ENCODE data around the gene CDK5R1.
"Not testable (repeated sequence)": the region's sequence is repeated elsewhere in the genome, so short reads cannot be mapped to it uniquely, and the experiment has no call there.

CDK5R1 gene

GRCh38 chr17:32516450-32516849 is 29.7 kb downstream of the CDK5R1 start:
- DNase-seq (ENCODE audit: low read depth in 3 of 3): no peak

- DNase-seq (ENCODE audit: low read depth in 3 of 3): no peak
Observed at GRCh38 chr17:32516940-32517701, 30.3 kb downstream of the CDK5R1 start.

GRCh38 chr17:32517982-32518381 is 31.2 kb downstream of the CDK5R1 start:
- DNase-seq (ENCODE audit: low read depth in 3 of 3): no peak

- DNase-seq (ENCODE audit: low read depth in 3 of 3): no peak
Observed at GRCh38 chr17:32518646-32519227, 31.9 kb downstream of the CDK5R1 start.

- peak in 2 of 3 donors; percentile 46 to 55 for DNase-seq (ENCODE audit: low read depth in 3 of 3)
Observed at GRCh38 chr17:32519228-32520103, 32.7 kb downstream of the CDK5R1 start.

- peak in 1 of 3 donors; percentile 58 for DNase-seq (ENCODE audit: low read depth in 3 of 3)
Observed at GRCh38 chr17:32520104-32520701, 33.4 kb downstream of the CDK5R1 start.

GRCh38 chr17:32520737-32521404 is 34.1 kb downstream of the CDK5R1 start:
- DNase-seq (ENCODE audit: low read depth in 3 of 3): no peak

GRCh38 chr17:32523017-32523680 is 36.4 kb downstream of the CDK5R1 start:
- no peak for DNase-seq (ENCODE audit: low read depth in 3 of 3)

- DNase-seq (ENCODE audit: low read depth in 3 of 3): no peak
Observed at GRCh38 chr17:32523827-32524552, 37.2 kb downstream of the CDK5R1 start.

- DNase-seq (ENCODE audit: low read depth in 3 of 3): not testable (repeated sequence)
Observed at GRCh38 chr17:32524553-32524880, 37.7 kb downstream of the CDK5R1 start.

- DNase-seq (ENCODE audit: low read depth in 3 of 3): no peak
Observed at GRCh38 chr17:32525122-32525521, 38.3 kb downstream of the CDK5R1 start.

GRCh38 chr17:32527146-32527545 is 40.4 kb downstream of the CDK5R1 start:
- DNase-seq (ENCODE audit: low read depth in 3 of 3): no peak

- no peak for DNase-seq (ENCODE audit: low read depth in 3 of 3)
Observed at GRCh38 chr17:32528825-32529224, 42.0 kb downstream of the CDK5R1 start.

GRCh38 chr17:32529604-32530003 is 42.8 kb downstream of the CDK5R1 start:
- no peak for DNase-seq (ENCODE audit: low read depth in 3 of 3)

GRCh38 chr17:32533296-32533695 is 46.5 kb downstream of the CDK5R1 start:
- no peak for DNase-seq (ENCODE audit: low read depth in 3 of 3)

- no peak for DNase-seq (ENCODE audit: low read depth in 3 of 3)
Observed at GRCh38 chr17:32536736-32537643, 50.2 kb downstream of the CDK5R1 start.
